DMS79 treated with DMSO at 0.1 percent for 48 hours (cell line): ENCODE data around the gene RNU1-4.
"Not testable (repeated sequence)": the region's sequence is repeated elsewhere in the genome, so short reads cannot be mapped to it uniquely, and the experiment has no call there.

Experiments
- DNase-seq: peaks from one replicate; lab custom pipeline; 2025; lab: John Stamatoyannopoulos, UW

Gene RNU1-4

DNA sequence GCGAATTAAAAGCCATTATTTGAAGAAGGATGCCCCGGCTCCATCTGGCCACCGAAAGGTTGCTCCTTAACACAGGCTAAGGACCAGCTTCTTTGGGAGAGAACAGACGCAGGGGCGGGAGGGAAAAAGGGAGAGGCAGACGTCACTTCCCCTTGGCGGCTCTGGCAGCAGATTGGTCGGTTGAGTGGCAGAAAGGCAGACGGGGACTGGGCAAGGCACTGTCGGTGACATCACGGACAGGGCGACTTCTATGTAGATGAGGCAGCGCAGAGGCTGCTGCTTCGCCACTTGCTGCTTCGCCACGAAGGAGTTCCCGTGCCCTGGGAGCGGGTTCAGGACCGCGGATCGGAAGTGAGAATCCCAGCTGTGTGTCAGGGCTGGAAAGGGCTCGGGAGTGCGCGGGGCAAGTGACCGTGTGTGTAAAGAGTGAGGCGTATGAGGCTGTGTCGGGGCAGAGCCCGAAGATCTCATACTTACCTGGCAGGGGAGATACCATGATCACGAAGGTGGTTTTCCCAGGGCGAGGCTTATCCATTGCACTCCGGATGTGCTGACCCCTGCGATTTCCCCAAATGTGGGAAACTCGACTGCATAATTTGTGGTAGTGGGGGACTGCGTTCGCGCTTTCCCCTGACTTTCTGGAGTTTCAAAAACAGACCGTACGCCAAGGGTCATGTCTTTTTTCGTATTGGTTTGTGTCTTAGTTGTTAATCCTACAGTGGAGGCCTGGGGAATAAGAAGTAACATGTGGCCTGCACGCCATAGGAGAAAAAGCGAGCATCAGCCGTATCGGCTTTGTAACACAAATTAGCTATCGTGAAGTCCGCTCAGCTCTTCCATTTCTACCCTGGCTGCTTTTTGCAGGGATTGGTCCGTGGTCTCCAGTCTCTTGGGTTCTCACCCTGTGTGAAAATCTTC lies at the start of gene RNU1-4:
Gene RNU1-4, plus strand, starts transcription at position 470 of the 918 bp plus-strand sequence.
- not testable (repeated sequence) for DNase-seq

- DNase-seq, result not testable (repeated sequence)
Observed at GRCh38 chr1:16690971-16691682, 49.2 kb upstream of the RNU1-4 start.

- not testable (repeated sequence) for DNase-seq
Observed at GRCh38 chr1:16692283-16692682, 48.0 kb upstream of the RNU1-4 start.

DNA sequence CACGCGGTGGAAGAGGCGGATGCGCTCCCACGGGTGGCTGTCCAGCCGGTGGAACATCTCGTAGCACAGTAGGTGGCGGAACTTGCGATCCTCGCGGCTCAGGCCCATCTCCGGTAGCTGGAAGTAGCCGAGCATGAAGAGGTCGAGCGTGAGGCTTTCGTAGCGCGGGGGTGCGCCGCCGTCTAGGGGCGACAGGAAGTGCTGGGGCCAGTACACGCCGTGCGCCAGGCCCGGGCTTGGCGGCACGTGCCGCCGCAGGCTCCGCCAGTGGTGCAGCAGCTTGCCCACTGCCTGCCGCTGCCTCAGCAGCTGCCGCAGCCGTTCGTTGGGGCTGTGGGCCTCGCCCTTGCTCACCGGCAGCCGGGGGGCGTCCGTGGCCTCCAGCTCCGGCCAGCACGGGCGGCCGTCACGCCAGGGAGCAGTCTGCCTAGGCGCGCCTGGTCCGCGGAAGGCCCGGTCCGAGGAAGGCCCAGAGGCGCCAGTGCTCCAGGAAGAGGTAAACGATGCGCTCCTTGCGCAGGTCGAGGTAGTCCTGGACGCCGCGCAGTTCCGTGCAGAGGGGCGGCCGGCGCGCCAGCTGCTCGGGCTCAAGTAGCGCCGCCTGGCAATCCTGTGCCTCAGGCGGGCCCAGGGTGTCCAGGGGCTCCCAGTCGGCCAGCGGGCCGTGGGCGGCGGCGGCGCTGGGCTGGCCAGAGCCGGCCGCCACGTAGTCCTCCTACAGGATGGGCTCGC lies 47.4 kb upstream of the RNU1-4 start:
- DNase-seq, result not testable (repeated sequence)

DNA sequence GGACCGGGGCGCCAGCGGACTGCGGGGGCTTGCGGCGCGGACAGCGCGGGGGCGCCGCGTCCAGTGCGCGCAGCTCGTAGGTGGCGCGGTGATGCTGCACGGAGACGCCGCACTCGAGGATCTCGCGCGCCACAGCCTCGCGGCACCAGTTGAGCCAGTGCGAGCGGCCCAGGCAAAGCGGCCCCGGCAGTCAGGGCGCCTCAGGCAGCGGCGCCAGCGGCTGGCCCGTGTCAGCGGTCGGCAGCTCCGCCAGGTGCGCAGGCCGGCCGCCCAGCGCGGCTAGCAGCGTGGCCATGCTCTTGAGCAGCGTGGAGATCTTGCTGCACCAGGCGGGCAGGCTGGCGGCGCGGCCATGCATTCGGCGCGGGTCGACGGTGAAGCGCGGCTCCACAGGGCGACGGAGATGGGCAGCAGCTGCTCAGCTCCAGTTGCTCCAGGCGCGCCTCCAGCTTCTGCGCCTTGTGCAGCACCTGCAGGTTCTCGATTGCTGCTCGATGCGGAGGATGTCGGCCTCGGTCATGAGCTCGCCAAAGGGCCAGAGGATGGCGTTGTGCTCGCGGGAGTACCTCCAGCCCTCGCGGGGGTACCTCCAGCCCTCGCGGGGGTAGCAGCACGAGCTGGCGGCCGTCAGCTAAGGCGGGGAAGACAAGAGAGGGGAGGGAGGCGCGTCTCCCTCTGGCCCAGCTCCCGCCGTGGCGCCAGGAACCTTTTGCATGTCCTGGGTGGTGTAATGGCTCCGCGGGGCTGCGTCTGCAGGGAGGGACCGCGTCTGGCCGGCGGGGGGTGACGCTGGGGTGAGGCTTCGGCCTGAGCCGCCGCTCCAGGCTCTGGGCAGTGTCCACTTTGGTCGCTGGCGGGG lies 46.6 kb upstream of the RNU1-4 start:
- DNase-seq, result not testable (repeated sequence)

- not testable (repeated sequence) for DNase-seq
Observed at GRCh38 chr1:16694308-16694702, 46.0 kb upstream of the RNU1-4 start.

DNA sequence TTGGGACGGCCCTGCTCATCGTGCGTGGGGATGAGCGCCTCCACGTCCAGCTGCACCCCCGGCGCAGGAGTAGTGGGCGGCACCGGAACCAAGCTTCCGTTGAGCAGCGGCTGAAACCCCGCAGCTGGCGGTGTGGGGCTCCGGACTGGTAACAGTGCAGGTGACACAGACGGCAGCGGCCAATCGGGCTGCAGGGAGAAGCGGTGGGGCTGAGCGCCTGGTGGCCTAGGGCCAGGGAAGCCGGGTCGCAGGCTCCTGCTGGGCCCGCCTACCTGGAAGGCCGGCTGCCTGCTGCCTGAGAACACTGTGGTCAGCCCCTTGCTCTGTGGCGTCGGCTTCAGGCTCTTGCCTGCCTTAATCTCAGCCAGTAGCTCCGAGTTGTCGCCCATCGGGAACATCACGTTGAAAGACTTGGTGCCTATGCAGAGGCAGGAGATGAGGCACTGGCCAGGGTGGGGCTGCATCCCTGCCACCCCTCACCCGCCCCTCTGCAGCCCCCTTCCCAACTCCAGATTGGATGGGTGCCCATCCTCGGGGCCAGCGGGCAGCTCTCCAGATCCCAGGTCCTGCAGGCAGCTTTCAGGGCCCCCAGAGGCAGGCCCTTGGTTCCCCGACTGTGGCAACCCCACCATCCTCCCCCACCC lies 43.7 kb upstream of the RNU1-4 start:
- not testable (repeated sequence) for DNase-seq

DNA sequence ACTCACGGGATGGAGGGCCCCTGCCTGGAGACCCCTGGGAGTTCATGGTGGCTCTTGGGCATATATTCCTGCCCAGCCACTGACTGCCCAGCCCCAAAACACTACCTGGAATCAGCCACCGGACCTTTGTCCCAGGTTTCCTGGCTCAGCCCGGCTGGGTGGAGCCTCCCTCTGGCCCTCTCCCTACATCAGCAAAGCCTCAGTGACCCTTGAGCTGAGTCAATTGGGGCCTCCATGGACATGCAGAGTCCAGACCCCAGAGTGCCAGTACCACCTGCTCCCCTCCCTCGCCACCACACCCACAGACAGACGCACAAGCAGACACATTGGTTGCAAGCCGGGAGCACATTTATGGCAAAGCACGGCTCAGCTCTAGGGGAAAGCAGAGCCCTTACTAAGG lies 43.2 kb upstream of the RNU1-4 start:
- DNase-seq, result not testable (repeated sequence)

DNA sequence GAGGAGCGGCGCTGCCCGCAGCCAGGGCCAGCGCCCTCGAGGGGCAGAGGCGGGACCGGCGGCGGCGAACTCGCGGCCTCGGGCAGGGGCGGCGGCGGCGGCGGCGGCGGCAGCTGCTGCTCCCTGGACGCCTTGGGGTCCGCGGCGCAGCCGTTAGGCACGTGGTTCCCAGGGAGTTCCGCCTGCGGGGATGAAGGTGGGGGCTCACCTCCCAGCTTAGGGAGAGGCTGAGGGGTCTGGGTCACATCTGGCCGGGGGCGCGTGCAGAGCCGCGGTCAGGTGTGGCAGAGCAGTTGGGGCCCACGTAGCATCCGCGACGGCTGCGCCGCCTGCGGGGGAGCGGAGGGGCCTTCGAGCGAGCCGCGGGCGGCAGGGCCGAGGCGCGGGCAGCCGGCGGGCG lies 40.9 kb upstream of the RNU1-4 start:
- not testable (repeated sequence) for DNase-seq

- not testable (repeated sequence) for DNase-seq
Observed at GRCh38 chr1:16700138-16700895, 40.0 kb upstream of the RNU1-4 start.

DNA sequence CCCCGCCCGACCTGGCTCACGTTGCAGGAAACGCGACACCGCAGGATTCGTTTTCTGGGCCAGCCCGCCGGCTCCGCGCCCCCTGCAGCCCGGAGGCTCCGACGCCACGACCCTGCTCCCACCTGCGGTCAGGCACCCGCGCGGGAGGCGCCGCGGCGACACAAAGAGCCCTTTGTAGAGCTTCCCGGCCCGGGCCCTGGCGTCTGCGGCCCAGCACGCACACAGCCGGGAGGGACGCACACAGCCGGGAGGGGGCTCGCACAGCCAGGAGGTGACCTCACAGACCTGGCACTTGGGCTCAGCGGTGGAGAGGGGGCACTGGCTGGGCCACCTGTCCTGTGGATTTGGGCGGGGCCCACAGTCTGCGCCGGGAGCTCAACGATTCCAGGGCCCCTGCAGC lies 39.1 kb upstream of the RNU1-4 start:
- DNase-seq, result not testable (repeated sequence)

- DNase-seq, result not testable (repeated sequence)
Observed at GRCh38 chr1:16702280-16702679, 38.0 kb upstream of the RNU1-4 start.

- DNase-seq, result not testable (repeated sequence)
Observed at GRCh38 chr1:16703141-16703540, 37.2 kb upstream of the RNU1-4 start.

GRCh38 chr1:16703602-16704001 lies 36.7 kb upstream of the RNU1-4 start:
- not testable (repeated sequence) for DNase-seq

GRCh38 chr1:16704076-16704475 lies 36.2 kb upstream of the RNU1-4 start:
- DNase-seq, result not testable (repeated sequence)

DNA sequence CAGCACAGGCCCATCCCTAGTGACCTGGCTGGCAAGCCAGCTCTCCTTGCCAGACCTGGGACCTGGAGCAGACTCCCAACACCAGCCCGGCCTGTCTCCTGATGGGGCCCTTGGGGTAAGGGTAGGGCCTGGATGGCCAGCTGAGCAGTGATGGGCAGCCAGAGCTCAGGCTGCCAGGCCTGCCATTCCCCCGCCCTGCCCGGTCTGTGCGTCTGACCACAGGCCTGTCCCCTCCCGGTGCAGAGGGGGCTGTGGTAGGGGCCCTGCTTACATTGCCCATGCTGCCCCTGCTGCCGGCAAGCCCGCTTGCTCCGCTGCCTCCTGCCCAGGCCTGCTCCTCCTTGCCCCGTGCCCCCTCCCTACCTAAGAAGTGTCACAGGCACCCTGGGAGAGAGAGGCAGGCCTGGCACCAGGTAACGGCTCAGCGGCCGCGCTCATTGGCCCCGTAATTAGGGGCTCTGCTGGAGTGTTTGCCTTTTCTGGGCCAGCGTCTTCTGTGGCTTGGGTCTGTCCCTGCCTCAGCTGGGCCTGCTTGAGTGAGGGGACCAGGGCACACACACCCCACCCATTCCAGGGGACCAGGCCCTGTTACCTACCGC lies 35.7 kb upstream of the RNU1-4 start:
- not testable (repeated sequence) for DNase-seq

DNA sequence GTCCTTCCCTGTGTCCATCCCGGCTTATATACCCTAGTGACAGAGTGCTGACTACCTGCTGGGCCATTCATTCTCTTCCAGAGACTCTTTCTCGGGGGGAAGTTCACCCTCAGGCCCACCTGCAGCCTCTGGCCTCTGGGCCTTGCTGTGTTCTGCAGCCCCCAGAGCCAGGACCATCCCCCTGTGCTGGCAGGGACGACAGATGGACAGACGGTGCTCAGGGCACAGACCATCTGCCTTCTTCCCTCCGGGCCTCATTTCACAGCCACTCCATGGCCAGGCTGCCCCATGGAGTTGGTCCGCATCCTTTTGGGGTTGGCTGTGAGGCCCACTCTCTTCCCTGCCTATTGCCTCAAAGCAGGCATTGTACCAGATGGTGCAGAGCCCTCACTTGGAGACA lies 34.0 kb upstream of the RNU1-4 start:
- DNase-seq, result not testable (repeated sequence)

DNA sequence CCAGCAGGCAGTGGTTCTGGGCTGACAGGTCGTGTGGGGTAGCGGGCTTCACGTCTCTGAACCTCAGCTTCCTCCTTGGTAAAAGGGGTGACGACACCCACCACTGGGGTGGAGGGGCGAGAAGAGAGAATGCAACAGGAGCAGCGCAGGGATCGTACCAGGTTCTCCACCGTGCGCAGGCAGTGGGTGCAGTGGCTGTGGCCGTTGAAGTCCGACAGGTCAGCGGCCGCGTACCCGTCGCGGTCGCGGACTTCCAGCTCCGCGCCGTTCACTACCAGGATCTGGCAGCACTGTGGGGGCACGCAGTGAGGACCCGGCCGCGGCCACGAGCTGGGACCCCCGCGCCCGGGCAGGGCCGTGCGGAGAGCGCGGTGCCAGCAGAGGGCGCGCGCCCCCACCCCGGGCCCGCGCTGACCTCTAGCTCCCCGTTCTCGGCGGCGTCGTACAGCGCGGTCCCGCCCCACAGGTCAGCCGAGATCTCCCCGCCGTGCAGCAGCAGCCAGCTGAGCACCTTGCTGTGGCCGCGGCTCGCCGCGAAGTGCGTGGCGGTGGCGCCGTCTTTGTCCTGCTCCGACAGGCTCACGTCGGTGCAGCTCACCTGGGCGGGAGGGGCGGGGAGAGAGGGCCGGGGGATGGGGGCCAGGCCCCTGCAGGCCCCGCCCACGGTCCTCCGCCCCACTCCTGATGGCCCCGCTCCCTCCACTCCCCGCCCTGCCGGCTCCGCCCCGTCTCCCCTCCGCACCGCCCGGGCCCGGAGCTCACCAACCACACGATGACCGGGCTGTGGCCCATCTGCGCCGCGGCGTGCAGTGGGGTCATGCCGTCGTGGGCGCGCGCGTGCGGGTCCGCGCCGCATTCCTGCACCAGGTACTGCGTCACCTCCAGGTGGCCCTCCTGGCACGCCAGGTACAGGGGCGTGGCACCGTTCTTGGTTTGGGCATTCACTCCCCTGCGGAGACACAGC lies 32.9 kb upstream of the RNU1-4 start:
- not testable (repeated sequence) for DNase-seq
